GM10847 (cell line): Measurements from ENCODE around the gene PNPLA3.

Experiments used
- POLR2A ChIP-seq: IDR thresholded peaks from 2 replicates; pipeline ENCODE4 v1.6.1; 2011; ENCODE audit not compliant: insufficient read length; ENCODE audit errors: extremely low read depth

PNPLA3 gene

GRCh38 chr22:43923631-43924464, at the start of gene PNPLA3:
Gene PNPLA3 (plus strand): TSS chr22:43923805. CDS start chr22:43923912, 107 bp downstream.
- TF ChIP-seq POLR2A: no peak

GRCh38 chr22:43876866-43877509, 46.6 kb upstream of the PNPLA3 start:
- TF ChIP-seq POLR2A: no peak

GRCh38 chr22:43878079-43878795, 45.4 kb upstream of the PNPLA3 start:
- no peak for TF ChIP-seq POLR2A

- TF ChIP-seq POLR2A: no peak
Measured at GRCh38 chr22:43878831-43879550, 44.6 kb upstream of the PNPLA3 start.

GRCh38 chr22:43879901-43880540, 43.6 kb upstream of the PNPLA3 start:
- no peak for TF ChIP-seq POLR2A

GRCh38 chr22:43880541-43880991, 43.0 kb upstream of the PNPLA3 start:
- no peak for TF ChIP-seq POLR2A

- no peak for TF ChIP-seq POLR2A
Measured at GRCh38 chr22:43881091-43882061, 42.2 kb upstream of the PNPLA3 start.

GRCh38 chr22:43882122-43882767, 41.4 kb upstream of the PNPLA3 start:
- no peak for TF ChIP-seq POLR2A

GRCh38 chr22:43883012-43883661, 40.5 kb upstream of the PNPLA3 start:
- no peak for TF ChIP-seq POLR2A

GRCh38 chr22:43883719-43884415, 39.7 kb upstream of the PNPLA3 start:
- no peak for TF ChIP-seq POLR2A

GRCh38 chr22:43884600-43885318, 38.8 kb upstream of the PNPLA3 start:
- no peak for TF ChIP-seq POLR2A
